ENCODE data around the gene GLS.

GRCh38 chr2:190986221-190986953, 105.8 kb downstream of the GLS start:
- TF ChIP-seq PKNOX1 (IDR thresholded peaks at IDR 0.05) (no peak), ZNF384 (IDR thresholded peaks at IDR 0.05) (no peak), SP1 (IDR thresholded peaks at IDR 0.05) (no peak), FOXM1 (IDR thresholded peaks at IDR 0.05; ENCODE audit: borderline replicate concordance) (no peak), L3MBTL2 (conservative IDR thresholded peaks at IDR 0.05) (no peak), FOXA1 (IDR thresholded peaks at IDR 0.05) (no peak), TARDBP (IDR thresholded peaks at IDR 0.05) (no peak), HDGF (IDR thresholded peaks at IDR 0.05; ENCODE audit: borderline replicate concordance) (no peak), BHLHE40 (IDR thresholded peaks at IDR 0.05; ENCODE audit: borderline replicate concordance) (no peak)

All from HEK293T (cell line).